HL-60/S4 treated with phorbol 12-myristate 13-acetate at 8.2 ng/mL for 4 days and 3 days (cell line): Measurements from ENCODE around the gene MALRD1.

ENCODE experiments used
- in situ Hi-C: fragments of 300-500 bp; cut with MboI; formaldehyde crosslinking; loops from 2 replicates; pipeline ENCODE4 v1.15.0; 2022; ENCODE audit warnings: low sequenced_read_pairs

Gene MALRD1

DNA sequence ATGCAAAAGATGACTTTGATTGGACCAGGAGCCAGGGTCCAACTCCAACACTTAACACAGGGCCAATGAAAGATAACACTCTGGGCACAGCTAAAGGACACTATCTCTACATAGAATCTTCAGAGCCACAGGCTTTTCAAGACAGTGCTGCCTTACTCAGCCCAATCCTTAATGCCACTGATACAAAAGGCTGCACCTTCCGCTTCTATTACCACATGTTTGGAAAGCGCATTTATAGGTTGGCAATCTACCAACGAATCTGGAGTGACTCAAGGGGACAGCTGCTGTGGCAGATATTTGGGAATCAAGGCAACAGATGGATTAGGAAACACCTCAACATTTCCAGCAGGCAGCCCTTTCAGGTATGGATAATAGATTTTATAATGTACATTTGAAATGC, 160.7 kb downstream of the MALRD1 start:
- in situ Hi-C loops, result no loop called here

DNA sequence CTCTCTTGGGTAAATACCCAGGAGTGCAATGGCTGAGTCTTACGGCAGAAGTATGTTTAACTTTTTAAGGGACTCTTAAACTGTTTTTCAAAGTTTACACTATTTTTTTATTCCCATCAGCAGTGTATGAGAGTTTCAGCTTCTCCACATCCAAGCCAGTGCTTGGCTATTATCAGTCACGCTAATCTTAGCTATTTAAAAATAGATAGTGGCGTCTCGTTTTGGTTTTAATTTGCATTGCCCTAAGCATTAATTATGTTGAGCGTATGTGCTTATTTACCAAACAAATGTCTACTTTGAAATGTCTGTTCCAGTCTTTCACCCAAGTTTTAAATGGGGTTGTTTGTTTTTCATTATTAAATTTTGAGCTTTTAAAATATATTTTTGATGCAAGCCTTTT, 164.0 kb downstream of the MALRD1 start:
- in situ Hi-C loops, result no loop called here

DNA sequence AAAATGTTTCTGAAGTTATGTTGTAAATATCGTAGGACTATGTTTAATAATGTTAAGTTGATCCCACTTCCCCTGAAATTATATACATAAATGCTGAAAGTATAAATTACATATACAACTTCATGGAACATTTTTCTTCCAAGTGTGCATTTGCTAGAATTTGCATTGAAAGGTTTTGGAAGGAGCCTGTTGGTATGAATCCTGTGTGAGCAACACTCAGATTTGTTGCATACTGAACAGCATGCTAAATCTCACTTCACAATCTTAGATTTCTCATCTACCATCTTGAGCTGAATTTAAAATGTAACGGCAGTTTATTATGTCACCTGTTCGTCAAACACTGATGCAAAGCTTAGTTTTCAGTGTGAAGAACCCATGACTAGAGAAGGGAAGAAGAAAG, 172.6 kb downstream of the MALRD1 start:
- in situ Hi-C loops, result no loop called here

DNA sequence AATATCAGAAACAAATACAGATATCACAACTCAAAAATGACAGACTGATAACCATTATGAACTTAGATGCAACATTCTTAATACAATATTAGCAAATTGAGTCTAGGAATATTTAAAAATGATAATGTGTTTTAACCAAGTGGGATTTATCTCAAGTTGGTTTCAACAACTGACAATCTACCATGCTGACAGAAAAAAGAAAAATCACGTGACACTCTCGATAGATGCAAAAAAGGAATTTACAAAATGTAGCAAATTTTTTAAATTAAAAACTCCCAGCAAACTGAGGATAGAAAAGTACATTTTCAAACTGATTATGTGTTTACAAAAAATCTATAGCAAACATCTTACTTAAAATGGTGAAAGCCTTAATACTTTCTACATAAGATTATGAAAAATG, 177.4 kb downstream of the MALRD1 start:
- in situ Hi-C loops, result no loop called here

DNA sequence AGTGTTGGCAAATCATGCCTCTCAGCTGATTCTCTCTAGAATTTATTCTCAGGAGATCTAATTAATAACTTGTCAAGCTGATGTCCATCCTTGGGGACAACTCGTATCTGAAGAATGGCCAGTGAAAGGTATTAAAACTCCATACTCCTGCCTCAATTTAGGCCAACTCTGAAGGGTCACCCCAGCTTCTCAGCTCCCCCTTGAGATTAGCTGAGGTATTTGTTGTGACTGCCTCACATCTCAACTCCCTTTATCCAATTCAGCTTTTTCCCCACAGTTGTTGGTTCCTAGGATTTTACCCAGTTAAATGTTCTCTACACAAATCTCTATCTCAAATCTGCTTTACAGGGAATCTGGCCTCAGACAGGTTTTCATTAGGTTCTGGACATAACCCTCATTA, 182.4 kb downstream of the MALRD1 start:
- in situ Hi-C loops, result no loop called here

DNA sequence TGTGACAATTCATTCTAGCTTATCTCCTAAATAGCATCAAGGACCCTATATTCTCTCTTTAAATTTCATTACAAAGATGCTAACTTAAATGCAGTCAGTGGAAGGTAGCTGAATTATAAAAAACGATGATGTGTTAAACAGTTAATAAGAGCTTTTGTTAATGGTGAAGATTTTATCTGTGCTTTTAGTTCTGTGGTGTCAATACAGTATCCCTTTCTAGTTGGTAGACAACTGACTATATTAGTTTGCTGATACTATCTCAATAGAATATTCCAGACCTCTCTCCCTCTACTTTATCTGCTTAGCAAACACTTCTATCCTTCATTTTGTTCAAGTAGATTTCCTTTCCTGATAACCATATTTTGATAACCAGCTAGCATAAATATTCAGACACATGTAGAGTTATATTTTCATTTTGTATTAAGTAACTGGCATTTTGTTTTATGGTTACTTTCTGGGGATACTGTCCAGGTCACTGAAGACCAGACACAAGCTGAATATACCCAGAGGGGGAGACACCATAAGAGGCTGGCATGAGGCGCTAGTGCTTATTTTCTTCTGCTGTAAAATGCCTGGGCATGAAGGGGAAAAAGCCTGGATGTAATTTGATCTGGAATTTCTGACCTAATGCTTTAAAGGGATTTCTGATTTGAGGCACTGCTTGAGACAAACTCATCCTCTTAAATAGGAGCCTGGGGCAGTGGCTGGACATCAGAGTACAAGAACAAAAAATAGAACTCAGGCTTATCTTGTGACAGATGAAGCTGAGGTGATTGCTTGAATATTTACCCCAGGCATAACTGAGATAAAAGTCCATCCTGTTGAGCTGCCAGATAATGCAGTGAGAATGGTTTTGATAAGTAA, 197.5 kb downstream of the MALRD1 start:
- in situ Hi-C loops, result no loop called here

DNA sequence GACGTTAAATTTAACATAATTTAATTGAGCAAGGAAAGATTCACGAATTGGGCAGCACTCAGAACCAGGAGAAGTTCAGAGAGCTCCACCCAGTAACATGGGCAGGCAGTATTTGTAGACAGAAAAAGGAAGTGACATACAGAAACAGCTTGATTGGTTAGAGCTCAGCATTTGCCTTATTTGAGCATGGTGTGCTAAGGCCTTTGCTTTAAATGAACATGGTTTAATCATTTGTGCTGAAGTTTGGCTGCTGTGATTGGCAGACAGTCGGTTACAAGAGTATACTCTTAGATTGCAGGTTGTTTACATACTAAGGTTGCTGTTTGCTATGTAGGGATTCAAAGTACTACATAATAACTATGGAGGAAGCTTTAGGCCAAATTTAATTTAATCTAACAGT, 199.2 kb downstream of the MALRD1 start:
- in situ Hi-C loops, result no loop called here

DNA sequence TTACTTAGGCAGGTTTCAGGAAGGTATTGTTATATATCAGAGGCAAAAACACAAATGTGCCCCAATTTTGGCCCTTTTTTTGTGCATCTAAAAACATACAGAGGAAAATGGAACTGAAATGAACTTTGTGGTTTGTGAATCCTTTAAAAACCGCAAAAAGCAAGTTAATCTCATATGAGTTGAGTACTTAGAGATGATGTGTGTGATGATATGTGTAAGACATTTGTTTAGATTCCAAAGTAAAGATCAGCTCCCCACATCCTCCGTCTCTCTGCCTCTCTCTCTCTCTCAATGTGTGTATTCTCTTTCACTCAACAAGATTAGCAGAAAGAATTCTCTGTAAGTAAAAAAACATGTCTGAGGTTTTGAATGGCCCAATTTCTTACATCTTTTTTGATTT, 201.9 kb downstream of the MALRD1 start:
- in situ Hi-C loops, result no loop called here

DNA sequence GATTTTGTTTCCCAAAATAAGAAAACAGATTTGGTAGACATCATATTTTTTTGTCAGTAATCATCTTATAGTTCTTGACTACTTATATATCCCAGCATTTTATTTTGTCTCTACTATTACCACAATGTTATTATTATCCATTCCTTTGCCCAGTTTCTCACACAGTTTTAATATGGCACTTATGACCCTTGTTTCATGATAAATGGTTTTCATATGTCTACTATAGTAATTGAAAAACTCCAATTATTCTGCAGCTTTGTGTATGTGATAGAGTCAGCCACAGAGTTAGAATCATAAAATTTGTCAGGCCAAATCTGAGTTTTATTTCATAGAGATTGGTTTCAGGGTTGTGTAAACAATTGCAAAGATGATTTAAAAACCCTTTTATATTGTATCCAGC, 203.9 kb downstream of the MALRD1 start:
- in situ Hi-C loops, result no loop called here

DNA sequence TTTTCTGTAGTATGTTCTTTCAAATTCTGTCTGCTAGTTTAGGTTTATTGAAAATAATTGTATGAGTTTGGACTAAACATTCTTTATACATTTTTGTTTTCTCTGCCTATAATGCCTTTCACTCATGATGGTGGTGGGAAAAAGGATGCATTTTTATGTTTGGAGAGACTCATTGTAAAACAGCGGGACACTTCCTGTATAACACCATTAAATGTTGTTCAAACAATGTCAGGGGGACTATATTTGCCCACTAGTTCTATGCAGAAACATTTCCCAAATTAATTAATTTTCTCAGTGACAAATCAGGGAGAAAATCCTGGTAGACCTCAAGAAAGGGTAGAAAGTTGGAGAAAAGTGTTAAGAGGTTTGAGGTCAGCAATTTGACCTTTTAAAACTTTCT, 207.7 kb downstream of the MALRD1 start:
- in situ Hi-C loops, result no loop called here

DNA sequence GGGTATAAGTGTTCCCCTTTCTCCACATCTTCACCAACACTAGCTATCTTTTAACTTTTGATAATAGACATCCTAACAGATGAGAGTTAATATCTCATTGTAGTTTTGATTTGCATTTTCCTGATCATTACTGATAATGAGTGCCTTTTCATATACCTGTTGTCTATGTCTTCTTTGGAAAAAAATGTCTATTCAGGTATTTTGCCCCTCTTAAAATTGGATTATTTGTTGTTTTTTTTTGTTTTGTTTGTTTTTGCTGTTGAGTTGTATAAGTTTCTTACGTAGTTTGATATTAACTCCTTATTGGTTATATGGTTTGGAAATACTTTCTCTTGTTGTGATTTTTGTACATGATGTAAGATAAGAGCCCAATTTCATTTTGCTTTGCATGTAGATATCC, 214.7 kb downstream of the MALRD1 start:
- in situ Hi-C loops, result no loop called here

DNA sequence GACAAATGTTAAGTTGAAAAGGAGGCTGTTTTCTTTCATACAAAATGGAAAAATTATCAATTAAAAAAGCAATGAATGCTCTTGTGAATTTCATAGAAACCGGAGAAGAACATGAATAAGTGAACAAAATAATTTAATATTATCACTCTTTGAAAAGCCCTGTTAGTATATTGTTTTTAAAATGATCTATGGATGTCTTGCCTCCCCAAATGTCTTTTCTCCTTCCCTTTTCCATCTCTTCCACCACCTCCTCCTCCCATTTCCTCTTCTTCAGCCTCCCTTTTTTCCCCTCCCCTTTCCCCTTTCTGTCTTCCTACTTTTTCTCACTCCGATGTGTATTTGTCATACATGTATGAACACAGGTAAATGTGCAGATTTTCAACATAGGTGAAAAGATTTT, 234.7 kb downstream of the MALRD1 start:
- in situ Hi-C loops, result no loop called here

DNA sequence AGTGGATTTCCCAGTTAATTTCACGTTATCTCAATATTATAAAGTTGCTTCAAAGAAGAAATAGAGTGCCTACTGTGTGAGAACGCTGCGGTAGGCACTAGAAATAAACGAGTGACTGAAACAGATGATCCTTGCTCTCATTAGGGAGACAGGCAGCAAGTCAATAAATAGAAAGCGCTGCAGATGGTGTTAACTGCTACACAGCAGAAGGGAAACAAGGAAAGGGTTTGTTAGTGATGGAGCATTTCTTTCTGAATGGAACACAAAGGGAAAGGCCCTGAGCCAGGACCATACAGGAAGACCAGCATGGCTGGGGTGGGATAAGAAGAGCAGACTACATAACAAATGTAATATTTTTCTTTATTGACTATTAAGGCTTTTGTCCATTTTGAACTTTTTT, 235.2 kb downstream of the MALRD1 start:
- in situ Hi-C loops, result no loop called here

DNA sequence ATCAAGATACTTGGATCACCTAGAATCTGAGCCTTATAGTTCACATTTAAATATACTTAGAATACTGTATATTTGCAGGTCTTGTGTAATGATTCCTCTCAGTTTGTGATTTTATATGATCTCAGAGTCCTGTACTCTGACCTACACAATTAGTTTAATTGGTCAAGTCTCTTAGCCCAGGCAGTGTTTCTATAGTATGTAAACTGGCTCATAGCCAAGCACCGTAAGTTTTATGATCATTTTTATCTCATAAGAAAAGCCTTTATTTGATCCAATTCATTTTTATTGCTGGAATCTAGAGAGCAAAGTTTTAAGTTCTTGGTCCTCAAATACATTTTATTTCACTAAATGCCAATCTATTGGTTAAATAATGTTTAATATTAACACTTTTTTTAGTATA, 242.2 kb downstream of the MALRD1 start:
- in situ Hi-C loops, result no loop called here

DNA sequence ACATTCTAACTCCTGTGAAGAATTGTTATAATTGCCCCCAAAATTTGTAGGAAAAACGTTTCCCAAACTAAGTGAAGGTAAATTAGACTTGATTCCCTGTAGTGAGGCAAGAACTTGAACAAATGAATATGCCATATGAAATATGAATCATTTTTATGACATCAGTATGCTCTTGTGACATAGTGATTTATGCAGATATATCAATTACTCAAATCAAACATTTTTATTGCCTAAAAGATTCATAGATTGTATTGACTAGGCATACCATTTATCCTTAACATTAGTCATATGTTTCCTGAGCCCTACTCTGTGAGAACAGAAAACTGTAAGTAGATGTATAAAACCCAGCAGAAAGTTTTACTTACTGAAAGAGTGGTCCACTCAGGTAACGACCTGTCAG, 245.6 kb downstream of the MALRD1 start:
- in situ Hi-C loops, result no loop called here

DNA sequence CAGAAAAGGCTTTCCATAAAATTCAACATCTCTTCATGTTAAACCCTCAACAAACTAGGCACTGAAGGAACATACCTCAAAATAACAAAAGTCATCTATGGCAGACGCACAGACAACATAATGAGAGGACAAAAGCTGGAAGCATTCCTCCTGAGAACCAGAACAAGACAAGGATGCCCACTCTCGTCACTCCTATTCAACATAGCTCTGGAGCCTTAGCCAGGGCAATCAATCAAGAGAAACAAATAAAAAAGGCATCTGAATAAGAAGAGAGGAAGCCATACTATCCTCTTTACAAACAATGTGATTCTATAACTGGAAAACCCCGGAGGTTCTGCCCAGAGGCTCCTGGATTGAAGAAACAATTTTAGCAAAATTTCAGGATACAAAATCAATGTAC, 251.0 kb downstream of the MALRD1 start:
- in situ Hi-C loops, result no loop called here

DNA sequence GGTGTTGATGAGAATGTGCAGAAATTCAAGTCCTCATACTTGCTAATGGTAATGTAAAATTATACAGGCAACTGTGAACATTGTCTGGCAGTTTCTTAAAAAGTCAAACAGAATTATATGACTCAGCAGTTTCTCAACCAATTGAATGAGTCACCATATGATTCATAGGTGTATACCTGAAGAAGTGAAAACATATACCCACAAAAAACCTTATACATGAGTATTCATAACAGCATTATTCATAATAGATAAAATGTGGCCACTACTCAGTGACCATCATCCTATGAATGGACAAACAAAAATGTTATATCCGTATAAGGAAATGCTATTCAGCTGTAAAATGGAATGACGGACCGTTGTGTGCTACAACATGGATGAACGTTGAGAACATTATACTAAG, 253.5 kb downstream of the MALRD1 start:
- in situ Hi-C loops, result no loop called here

DNA sequence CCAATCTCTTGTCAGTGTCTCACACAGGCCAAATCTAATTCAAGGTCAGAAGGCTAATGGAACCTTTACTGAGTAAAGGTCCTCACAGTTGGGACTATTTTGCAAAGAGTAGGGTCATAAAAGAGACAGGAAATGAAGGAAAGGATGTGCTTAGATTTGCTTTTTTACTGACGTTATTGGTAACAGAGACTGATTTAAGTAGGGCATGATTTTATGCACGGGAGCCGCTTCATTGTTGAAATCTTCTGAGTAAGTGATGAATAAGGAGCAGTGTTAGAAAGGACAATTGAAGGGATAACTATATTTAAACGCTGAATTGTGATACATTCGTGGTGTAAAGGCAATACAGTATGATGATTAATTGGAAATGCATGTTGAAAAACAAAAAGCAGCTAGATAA, 261.5 kb downstream of the MALRD1 start:
- in situ Hi-C loops, result no loop called here

DNA sequence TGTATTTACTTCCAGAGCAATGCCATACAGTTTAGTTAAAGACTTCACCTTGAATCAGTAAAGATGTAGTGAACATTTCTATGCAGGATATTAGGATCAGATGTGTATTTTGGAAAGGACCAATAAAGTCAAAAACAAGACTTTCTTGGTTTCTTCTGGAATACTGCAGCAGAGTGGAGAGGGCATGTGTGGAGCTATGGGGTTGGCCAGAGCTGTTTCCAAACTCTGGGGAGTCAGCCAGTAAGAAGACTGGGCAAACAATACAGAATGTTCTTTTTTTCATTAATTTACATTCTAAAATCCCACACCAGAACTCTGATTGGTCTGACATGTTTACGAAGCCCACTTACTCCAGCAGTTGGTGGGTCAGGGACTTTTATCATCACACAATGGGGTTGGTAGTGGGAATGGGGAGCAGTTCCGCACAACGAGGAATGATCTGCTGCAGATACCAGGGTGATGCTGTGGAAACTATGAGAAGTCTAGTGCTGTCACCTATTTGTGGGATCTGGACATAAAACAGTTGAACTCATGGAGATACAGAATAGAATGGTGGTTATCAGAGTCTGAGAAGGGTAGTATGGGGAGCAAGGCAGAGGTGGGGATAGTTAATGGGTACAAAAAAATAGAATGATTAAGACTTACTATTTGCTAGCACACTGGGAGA, 267.7 kb downstream of the MALRD1 start:
- in situ Hi-C loops, result no loop called here

DNA sequence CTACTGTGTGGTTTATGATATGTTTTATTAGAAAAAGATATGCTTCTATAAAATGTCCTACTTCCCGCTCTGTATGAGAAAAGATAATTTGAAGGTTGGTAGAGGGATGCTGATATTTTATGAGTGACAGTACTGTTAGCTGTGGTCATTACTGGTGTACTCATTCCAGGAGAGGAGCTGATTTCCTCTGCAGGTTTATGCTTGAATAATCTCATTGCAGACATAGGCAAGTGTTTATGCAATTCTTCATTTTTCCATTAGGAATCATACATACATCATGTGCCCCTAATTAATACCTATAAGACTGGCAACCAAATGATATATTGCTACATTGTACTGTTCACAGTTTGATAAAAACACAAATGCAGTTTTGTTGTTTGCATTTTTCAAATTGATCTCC, 269.4 kb downstream of the MALRD1 start:
- in situ Hi-C loops, result no loop called here

DNA sequence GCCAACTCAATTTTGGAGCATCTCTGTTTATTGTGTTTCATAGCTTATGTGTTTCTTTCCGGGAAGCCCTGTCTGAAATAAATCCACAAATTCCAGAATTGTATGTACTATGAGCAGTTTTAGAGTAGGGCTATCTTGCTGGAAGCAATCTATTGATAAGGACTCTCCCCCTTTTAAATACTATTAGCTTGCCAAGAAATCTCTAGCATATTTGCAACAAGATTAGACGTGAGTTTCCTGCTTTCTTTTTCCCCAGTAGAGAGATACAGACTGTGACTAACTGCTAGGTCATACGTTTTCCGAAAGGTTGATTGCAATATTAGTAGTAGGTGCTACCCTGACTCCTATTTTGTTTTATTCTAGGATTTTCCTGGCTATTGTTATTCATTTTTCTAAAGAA, 277.0 kb downstream of the MALRD1 start:
- in situ Hi-C loops, result no loop called here

DNA sequence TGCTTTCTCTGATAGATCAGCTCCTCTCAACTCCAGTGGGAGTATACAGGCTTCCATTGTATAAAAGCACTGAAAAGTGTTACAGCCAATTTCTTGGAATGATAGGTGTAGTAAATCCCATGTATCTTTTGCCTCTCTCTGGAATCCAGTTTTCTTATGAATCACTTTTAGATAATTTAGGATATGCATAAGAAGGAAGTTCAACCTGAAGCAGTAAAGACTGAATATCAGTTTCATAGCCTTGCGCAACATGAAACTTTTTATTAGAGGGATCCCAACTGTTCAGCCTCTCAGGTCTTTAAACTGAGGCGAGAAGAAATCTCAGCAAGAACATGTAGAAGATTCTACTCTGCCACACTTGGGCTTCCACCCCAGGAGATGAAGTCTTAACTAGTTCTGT, 280.0 kb downstream of the MALRD1 start:
- in situ Hi-C loops, result no loop called here

DNA sequence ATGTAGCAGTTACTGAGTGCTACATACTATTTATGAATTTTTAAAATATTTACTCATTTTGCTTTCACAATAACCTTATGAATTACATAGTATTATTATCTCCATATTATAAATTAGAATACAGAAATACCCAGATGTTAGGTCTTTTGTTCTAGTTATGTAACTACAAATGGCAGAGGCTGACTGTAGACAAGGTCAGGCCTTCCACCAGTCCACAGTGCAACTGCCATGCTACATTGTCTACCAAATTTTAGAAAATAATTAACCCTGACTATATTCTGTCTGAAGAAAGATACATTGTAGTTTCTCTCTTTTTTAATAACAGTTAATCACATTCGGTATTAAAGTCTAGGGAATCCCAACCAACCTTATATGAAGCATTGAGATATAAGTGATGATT, 280.9 kb downstream of the MALRD1 start:
- in situ Hi-C loops, result no loop called here
